Hematopoietic multipotent progenitor cell (in vitro differentiated cells): ENCODE measurements around the gene PTPRE. TPM values are rescaled to one million over a fixed set of nuclear protein-coding genes. Genes with fewer than 3 reads are reported as not detected.
A peak's percentile ranks its signal among the peaks of the same experiment; 100 is the strongest.

Experiments
- DNase-seq, 3 donors: peaks; one replicate each; pipeline ENCODE4 v3.0.0-alpha.2; 2011 to 2015; ENCODE audit warnings: low read depth in 2 of 3, low spot score in 2 of 3
- total RNA-seq: library from RNA; depleted of rRNA; stranded (reverse); fragments of >200 nt; gene quantifications from one replicate; pipeline ENCODE4 v1.2.3, GENCODE V29; 2012

The PTPRE gene
- total RNA-seq, 1 donor, result 86.2 TPM

GRCh38 chr10:127922675-127923366 is 15.9 kb downstream of the PTPRE start:
- DNase-seq, result no peak

- DNase-seq, result no peak
Observed at GRCh38 chr10:127923646-127924045, 16.7 kb downstream of the PTPRE start.

- no peak for DNase-seq
Observed at GRCh38 chr10:127925471-127926207, 18.7 kb downstream of the PTPRE start.

- DNase-seq, result no peak
Observed at GRCh38 chr10:127926455-127926854, 19.6 kb downstream of the PTPRE start.

- no peak for DNase-seq
Observed at GRCh38 chr10:127928021-127928806, 21.3 kb downstream of the PTPRE start.

GRCh38 chr10:127932521-127933270 is 25.8 kb downstream of the PTPRE start:
- no peak for DNase-seq

GRCh38 chr10:127933271-127933670 is 26.4 kb downstream of the PTPRE start:
- DNase-seq, result no peak

- no peak for DNase-seq
Observed at GRCh38 chr10:127934383-127934782, 27.5 kb downstream of the PTPRE start.

- DNase-seq, result no peak
Observed at GRCh38 chr10:127935071-127935561, 28.2 kb downstream of the PTPRE start.

- DNase-seq, result no peak
Observed at GRCh38 chr10:127937069-127937468, 30.2 kb downstream of the PTPRE start.

- DNase-seq, result no peak
Observed at GRCh38 chr10:127937915-127938463, 31.1 kb downstream of the PTPRE start.

- DNase-seq, result no peak
Observed at GRCh38 chr10:127939786-127940330, 33.0 kb downstream of the PTPRE start.

- no peak for DNase-seq
Observed at GRCh38 chr10:127940866-127941640, 34.1 kb downstream of the PTPRE start.

- peak in 1 of 3 donors; percentile 11 for DNase-seq
Observed at GRCh38 chr10:127942811-127943210, 35.9 kb downstream of the PTPRE start.

- DNase-seq, result no peak
Observed at GRCh38 chr10:127943336-127943910, 36.5 kb downstream of the PTPRE start.

GRCh38 chr10:127944256-127944655 is 37.4 kb downstream of the PTPRE start:
- no peak for DNase-seq

- peak in 2 of 3 donors; percentile 64 to 66 for DNase-seq
Observed at GRCh38 chr10:127945341-127945758, 38.4 kb downstream of the PTPRE start.

GRCh38 chr10:127945948-127946711 is 39.2 kb downstream of the PTPRE start:
- DNase-seq, result no peak
